Naive thymus-derived CD8-positive, alpha-beta T cell (primary cell): ENCODE data around the gene CRKL. TPM values are rescaled to one million over a fixed set of nuclear protein-coding genes. Genes with fewer than 3 reads are reported as not detected.
"Not testable (repeated sequence)": the region's sequence is repeated elsewhere in the genome, so short reads cannot be mapped to it uniquely, and the experiment has no call there.

Source experiments
- ATAC-seq, 2 donors: fragments of 150-1000 bp; cut with Tn5 transposase in 1 of 2; sonication (Bioruptor Pico), chemical (Tn5 transposase) in 1 of 2; 1 replicate in 1 of 2; 2 replicates in 1 of 2; pipeline ENCODE4 v1.10.0; 2021; ENCODE audit warnings: mild to moderate bottlenecking in 2 of 2, moderate library complexity in 2 of 2
- POLR2A ChIA-PET: fragments of 350-600 bp; sonication (Branson Sonifier 250); formaldehyde crosslinking; loops from one replicate; lab custom pipeline; 2021; ENCODE audit warnings: antibody characterized with exemption; lab: Charles Lee
- DNase-seq, 10 donors: peaks; one replicate each; pipeline versions ENCODE4 v3.0.0 to v3.0.0-alpha.2; 2020 to 2022
- H3K27ac Mint-ChIP-seq, 10 donors: one replicate each; pipeline ENCODE4 v1.8.0; 2020 to 2022; ENCODE audit warnings: mild to moderate bottlenecking in 10 of 10, mixed read lengths in 10 of 10, moderate library complexity in 4 of 10, inconsistent platforms in 1 of 10
- H3K27me3 Mint-ChIP-seq, 5 donors: one replicate each; pipeline ENCODE4 v1.8.0; 2021 to 2022; ENCODE audit warnings: mixed read lengths in 5 of 5
- H3K36me3 Mint-ChIP-seq, 3 donors: one replicate each; pipeline ENCODE4 v1.8.0; 2020 to 2022; ENCODE audit warnings: mixed read lengths in 3 of 3, mild to moderate bottlenecking in 2 of 3, inconsistent platforms in 1 of 3
- H3K4me1 Mint-ChIP-seq, 4 donors: one replicate each; pipeline ENCODE4 v1.8.0; 2021 to 2022; ENCODE audit warnings: mixed read lengths in 4 of 4
- H3K4me3 Mint-ChIP-seq, 10 donors: one replicate each; pipeline ENCODE4 v1.8.0; 2020 to 2022; ENCODE audit warnings: mild to moderate bottlenecking in 10 of 10, mixed read lengths in 10 of 10, moderate library complexity in 6 of 10, inconsistent platforms in 1 of 10
- H3K9me3 Mint-ChIP-seq, 9 donors: one replicate each; pipeline ENCODE4 v1.8.0; 2020 to 2022; ENCODE audit warnings: mixed read lengths in 9 of 9, mild to moderate bottlenecking in 3 of 9, inconsistent platforms in 1 of 9, moderate library complexity in 1 of 9
- polyA plus RNA-seq, 3 donors: library from polyadenylated mRNA; unstranded; fragments of 300-500 nt; fragmentation: Illumina TruSeq; gene quantifications; one replicate each; pipeline ENCODE4 v1.2.3, GENCODE V29; 2021
- total RNA-seq, 8 experiments: library from RNA in 2 of 8; stranded (reverse) in 2 of 8; gene quantifications; one replicate each; pipeline ENCODE4 v1.2.3 and lab custom pipeline; 2021 to 2026

Gene CRKL
- total and polyA plus RNA-seq, 5 experiments from 2014 or later, result 39.0 to 79.0 (median 53.8) TPM

DNA sequence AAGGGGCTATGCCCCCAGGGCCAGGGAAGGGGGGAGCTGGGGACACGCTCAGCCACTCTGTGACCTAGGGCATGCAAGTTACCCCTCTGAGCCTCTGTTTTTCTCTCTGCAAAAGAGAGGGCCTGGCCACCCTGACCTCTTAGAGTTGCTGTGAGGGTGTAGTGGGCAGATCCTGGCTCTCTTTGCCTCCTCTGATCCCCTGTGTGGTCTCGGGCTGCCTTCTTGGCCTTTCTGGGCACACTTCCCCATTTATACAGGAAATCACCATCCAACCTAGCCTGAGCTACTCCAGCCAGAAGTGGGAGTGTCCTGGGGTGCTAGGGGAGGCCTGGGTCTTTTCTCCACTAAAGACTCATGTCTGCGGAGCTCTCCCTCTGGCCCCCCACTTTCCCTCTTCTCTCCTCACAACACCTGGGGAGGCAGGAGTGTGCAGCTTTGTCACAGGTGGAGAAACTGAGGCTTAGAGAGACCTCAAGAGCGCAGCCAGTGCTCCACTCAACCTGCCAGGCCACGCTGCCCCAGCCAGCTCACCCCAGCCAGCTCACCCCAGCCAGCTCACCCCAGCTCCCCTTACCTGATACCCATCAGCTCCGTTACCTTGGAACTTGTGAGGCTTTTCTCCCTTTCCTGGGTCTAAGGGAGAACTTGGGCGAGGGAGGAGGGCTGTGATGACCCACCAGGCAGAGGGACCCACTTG, 51.2 kb downstream of the CRKL start:
- ATAC-seq (no peak), DNase-seq (no peak)
- Mint-ChIP-seq H3K27me3 (peaks cover 0 to 9% (median 0%) of the 10 kb centered on the region in 5 donors), H3K27ac (peak overlapping the region in 1 of 10 donors; percentile 35), H3K36me3 (no peaks in the 10 kb centered on the region), H3K9me3 (no peaks in the 10 kb centered on the region), H3K4me1 (peaks cover 4 to 39% (median 11%) of the 10 kb centered on the region in 4 donors), H3K4me3 (no peak overlapping the region)
- POLR2A ChIA-PET, result no interaction called here

DNA sequence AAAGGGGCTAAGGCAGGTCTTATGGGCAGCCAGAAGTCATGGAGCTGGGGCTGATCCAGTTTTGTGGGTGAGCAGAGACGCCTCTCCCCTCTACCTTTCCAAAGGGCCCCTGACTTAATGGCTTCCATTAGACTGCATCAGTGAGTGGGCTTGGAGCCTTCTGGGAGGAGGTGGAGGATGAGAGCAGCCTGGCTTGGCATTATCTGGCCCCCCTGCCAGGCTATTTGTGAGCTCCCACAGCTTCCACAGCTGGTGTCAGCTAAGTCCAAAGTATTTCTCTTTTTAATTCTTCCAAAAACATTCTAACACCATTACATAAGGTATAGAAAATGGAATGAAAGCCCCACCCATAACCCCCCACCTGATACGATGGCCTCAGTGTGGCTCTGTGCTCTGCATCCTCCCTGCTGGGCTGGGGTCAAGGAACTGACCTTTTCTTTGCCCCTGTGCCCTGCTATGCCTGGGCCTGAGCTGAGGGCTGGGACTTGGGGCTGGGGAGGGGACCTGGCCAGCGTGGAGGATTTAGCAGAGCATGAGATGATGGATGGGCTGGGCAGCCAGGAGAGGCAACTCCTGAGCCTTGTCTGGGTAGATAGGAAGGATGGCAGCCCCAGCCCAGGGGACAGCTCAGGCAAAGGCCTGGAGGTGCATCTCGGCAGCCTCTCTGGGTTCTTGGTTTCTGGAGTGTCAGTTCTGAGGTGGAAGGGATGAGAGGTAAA, 53.9 kb downstream of the CRKL start:
- DNase-seq, result no peak
- Mint-ChIP-seq H3K36me3 (no peaks in the 10 kb centered on the region), H3K9me3 (no peaks in the 10 kb centered on the region), H3K4me1 (peaks cover 0 to 27% (median 0%) of the 10 kb centered on the region in 4 donors), H3K4me3 (no peak overlapping the region), H3K27me3 (peaks cover 0 to 2% (median 0%) of the 10 kb centered on the region in 5 donors), H3K27ac (peak overlapping the region in 2 of 10 donors; percentile 21 to 75)
- POLR2A ChIA-PET, result no interaction called here
- ATAC-seq, result no peak

DNA sequence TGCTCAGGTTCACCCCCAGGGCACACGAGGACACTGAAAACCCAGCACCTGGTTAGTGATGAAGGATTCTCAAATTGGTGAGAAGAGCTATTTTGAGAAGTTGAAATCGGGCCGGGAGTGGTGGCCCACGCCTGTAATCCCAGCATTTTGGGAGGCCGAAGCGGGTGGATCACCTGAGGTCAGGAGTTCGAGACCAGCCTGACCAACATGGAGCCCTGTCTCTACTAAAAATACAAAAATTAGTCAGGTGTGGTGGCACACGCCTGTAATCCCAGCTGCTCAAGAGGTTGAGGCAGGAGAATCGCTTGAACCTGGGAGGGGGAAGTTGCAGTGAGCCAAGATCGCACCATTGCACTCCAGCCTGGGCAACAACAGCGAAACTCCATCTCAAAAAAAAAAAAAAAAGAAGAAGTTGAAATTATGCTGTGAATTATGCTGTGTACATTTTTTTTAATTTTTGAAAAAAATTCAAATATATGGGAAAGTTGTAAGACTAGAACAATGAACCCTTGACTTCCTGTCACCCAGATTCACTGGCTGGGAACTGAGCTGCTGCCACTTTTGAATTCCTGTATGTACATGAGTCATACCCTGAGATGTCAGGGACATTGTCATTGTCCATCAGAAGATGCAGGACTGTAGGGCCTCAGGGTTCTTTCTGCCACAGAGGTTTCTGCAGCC, 54.9 kb downstream of the CRKL start:
- DNase-seq, H3K27me3 Mint-ChIP-seq, H3K36me3 Mint-ChIP-seq, ATAC-seq, H3K9me3 Mint-ChIP-seq, H3K4me3 Mint-ChIP-seq: not testable (repeated sequence)
- H3K4me1 Mint-ChIP-seq, result peaks cover 0 to 24% (median 0%) of the 10 kb centered on the region in 4 donors
- POLR2A ChIA-PET, result interaction anchor here (1.0 kb wide), 1 partner anchor 30 kb away, joined by 3 read pairs; the partner anchor contains the start of gene THAP7
- H3K27ac Mint-ChIP-seq, result peak overlapping the region in 2 of 10 donors; percentile 14 to 21

DNA sequence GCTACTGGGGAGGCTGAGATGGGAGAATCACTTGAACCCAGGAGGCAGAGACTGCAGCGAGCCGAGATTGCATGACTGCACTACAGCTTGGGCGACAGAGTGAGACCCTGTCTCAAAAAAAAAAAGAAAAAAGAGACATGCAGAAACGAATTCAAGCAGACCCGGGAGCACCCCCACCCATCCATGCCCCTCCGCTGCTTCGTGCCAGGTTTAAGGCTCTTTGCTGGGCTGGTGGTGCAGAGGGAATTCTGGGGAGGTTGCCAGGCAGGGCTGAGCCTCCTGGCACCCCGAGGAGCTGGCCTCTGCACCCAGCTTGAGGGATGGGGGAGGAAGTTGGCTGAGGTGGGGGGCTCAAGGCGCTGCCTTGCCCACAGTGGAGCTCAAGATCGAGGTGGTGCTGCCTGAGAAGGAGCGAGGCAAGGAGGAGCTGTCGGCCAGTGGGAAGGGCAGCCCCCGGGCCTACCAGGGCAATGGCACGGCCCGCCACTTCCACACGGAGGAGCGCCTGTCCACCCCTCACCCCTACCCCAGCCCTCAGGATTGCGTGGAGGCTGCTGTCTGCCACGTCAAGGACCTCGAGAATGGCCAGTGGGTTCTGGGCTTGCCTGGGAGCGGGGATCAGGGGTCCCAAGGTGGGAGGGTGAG, 55.8 kb downstream of the CRKL start:
- H3K9me3 Mint-ChIP-seq, result no peaks in the 10 kb centered on the region
- POLR2A ChIA-PET, result interaction anchor here (1.0 kb wide), 1 partner anchor 29 kb away, joined by 3 read pairs; the partner anchor contains the start of gene THAP7

DNA sequence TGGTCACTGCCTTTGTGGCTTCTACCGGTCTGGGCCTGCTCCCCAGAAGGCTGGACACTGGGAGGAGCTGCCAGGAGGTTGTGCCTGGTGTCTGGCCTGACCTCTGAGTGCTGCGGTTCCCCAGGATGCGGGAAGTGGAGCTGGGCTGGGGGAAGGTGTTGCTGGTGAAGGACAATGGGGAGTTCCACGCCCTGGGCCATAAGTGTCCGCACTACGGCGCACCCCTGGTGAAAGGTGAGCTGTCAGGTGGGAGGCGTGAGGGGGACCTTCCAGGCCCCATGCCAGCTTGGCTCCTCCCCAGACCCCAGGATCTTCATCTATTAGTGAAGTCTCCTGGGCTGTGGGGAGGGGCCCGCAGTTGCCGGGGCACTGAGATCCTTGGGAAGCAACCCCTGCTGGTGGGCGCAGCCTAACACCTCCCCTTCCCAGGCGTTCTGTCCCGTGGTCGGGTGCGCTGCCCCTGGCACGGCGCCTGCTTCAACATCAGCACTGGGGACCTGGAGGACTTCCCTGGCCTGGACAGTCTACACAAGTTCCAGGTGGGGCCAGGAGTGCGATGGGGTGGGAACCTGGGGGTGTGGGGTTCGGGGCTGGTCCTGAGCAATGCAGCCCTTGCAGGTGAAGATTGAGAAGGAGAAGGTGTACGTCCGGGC, 56.6 kb downstream of the CRKL start:
- ATAC-seq, result no peak
- H3K9me3 Mint-ChIP-seq, result peaks cover 0 to 4% (median 0%) of the 10 kb centered on the region in 9 donors
- DNase-seq, result no peak
- H3K27me3 Mint-ChIP-seq, result peaks cover 0 to 4% (median 0%) of the 10 kb centered on the region in 5 donors
- POLR2A ChIA-PET, result interaction anchor here (0.5 kb wide), 1 partner anchor 113 kb away, joined by 4 read pairs; no protein-coding TSS in a partner anchor
- H3K36me3 Mint-ChIP-seq, result no peaks in the 10 kb centered on the region
- no peak overlapping the region for H3K4me3 Mint-ChIP-seq
- peaks cover 0 to 15% (median under 1%) of the 10 kb centered on the region in 4 donors for H3K4me1 Mint-ChIP-seq
- H3K27ac Mint-ChIP-seq, result peak overlapping the region in 2 of 10 donors; percentile 5 to 65

More for the DNA sequence above, 55.8 kb downstream of the CRKL start:
- Mint-ChIP-seq H3K27ac (peak overlapping the region in 1 of 10 donors; percentile 14), H3K36me3 (no peaks in the 10 kb centered on the region), H3K4me3 (no peak overlapping the region), H3K4me1 (peaks cover 0 to 20% (median 0%) of the 10 kb centered on the region in 4 donors), H3K27me3 (peaks cover 0 to 4% (median 0%) of the 10 kb centered on the region in 5 donors)
- ATAC-seq (no peak), DNase-seq (no peak)

DNA sequence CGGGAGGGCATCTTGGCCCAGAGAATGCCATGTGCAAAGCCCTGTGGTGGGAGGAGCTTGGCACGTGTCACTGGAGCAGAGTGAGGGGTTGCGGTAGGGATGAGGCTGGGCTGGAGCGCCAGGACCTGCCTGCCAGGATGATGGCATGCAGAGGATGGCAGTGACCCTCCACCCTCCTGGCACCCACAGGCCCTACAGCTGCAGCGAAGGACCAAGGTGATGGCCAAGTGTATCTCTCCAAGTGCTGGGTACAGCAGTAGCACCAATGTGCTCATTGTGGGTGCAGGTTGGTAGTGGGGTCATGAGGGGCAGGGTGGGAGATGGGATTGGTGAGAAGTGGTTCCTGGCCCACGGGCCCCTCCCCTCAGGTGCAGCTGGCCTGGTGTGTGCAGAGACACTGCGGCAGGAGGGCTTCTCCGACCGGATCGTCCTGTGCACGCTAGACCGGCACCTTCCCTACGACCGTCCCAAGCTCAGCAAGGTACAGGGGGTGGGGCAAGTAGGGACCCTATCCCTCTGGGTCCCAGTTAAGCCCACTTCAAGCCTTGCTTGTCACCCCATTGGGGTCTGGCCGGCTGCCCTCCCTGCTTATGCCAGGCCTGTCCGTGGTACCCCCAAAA, 57.2 kb downstream of the CRKL start:
- Mint-ChIP-seq H3K9me3 (peaks cover 0 to 4% (median 0%) of the 10 kb centered on the region in 9 donors), H3K36me3 (no peaks in the 10 kb centered on the region), H3K4me1 (peaks cover 5 to 19% (median 7%) of the 10 kb centered on the region in 4 donors), H3K27ac (no peak overlapping the region), H3K27me3 (peaks cover 0 to 4% (median 0%) of the 10 kb centered on the region in 5 donors), H3K4me3 (no peak overlapping the region)
- ATAC-seq (no peak), DNase-seq (no peak)
- POLR2A ChIA-PET, result interaction anchor here (1.3 kb wide), 1 partner anchor 26 kb away, joined by 3 read pairs; no protein-coding TSS in a partner anchor

DNA sequence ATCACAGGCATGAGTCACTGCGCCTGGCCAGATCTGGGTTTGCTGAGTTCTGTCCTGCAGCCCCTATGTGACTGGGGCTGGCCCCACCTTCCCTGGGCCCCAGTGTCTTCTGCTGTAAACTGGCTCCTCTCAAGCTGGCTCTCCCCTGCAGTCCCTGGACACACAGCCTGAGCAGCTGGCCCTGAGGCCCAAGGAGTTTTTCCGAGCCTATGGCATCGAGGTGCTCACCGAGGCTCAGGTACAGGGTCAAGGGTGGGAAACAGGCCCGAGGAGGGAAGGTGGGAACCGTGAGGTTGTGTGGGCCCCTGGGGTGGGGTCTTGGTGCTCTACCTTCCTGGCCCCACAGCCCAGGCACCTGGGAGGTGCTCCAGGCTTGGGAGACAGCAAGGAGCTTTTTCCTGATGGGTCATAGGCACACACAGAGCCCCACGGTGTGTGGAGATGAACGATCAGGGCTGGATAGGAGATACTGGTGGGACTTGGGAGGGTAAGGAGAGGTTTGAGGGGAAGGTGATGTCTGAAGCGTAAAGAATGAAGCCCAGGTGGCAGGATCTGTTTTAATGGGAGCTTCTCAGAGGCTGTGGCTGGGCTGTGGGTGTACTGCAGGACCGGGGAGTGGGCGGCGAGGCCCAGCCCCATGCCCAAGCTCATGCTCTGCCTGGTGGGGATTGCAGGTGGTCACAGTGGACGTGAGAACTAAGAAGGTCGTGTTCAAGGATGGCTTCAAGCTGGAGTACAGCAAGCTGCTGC, 58.5 kb downstream of the CRKL start:
- POLR2A ChIA-PET, result interaction anchor here (0.5 to 1.3 kb wide), 2 partner anchors 20 to 25 kb away, joined by 3 to 5 read pairs; no protein-coding TSS in a partner anchor
- Mint-ChIP-seq H3K9me3 (peaks cover 0 to 4% (median 0%) of the 10 kb centered on the region in 9 donors), H3K4me1 (peaks cover 8 to 31% (median 20%) of the 10 kb centered on the region in 4 donors), H3K27me3 (peaks cover 0 to 4% (median 0%) of the 10 kb centered on the region in 5 donors), H3K4me3 (no peak overlapping the region), H3K36me3 (no peaks in the 10 kb centered on the region), H3K27ac (no peak overlapping the region)
- ATAC-seq, result no peak
- DNase-seq, result no peak

DNA sequence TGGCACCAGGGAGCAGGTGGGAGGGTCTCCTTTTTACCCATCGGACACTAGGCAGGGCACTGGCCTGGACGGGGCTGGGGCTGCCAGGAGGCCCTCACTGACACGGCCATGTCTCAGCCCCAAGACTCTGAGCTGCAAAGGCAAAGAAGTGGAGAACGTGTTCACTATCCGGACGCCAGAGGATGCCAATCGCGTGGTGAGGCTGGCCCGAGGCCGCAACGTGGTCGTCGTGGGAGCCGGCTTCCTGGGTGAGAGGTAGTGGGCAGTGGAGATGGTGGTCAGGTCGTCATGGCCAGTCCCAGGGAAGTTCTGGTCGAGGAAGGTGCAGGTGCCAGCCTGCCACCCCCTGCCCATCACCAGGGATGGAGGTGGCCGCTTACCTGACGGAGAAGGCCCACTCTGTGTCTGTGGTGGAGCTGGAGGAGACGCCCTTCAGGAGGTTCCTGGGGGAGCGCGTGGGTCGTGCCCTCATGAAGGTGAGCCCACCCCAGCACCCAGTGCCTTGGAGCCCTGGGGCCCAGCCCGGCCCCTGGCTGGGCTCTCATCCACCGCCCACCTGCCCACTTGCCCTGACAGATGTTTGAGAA, 59.2 kb downstream of the CRKL start:
- peaks cover 0 to 4% (median 0%) of the 10 kb centered on the region in 9 donors for H3K9me3 Mint-ChIP-seq
- no peak overlapping the region for H3K27ac Mint-ChIP-seq
- peaks cover 0 to 4% (median 0%) of the 10 kb centered on the region in 5 donors for H3K27me3 Mint-ChIP-seq
- H3K4me1 Mint-ChIP-seq, result peaks cover 13 to 35% (median 27%) of the 10 kb centered on the region in 4 donors
- ATAC-seq (no peak), DNase-seq (no peak)
- POLR2A ChIA-PET, result interaction anchor here (0.5 kb wide), 1 partner anchor 20 kb away, joined by 5 read pairs; no protein-coding TSS in a partner anchor
- no peak overlapping the region for H3K4me3 Mint-ChIP-seq
- H3K36me3 Mint-ChIP-seq, result no peaks in the 10 kb centered on the region

DNA sequence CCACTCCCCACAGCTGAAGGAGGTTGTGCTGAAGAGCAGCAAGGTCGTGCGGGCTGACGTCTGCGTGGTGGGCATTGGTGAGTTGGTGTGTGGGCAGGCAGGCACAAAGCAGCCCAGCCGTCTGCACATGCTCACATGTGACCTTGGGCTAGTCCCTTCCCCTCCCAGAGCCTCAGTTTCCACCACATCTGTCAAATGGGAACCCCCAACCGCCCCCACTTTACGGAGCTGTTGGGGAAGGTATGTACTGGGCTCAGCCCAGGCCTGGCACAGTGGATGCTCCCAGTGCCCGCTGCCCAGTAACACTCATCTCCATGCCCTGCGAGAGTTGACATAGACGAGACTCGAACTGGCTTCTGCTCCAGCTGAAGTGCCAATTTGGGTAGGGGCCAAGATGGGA, 59.8 kb downstream of the CRKL start:
- Mint-ChIP-seq H3K27ac (peak overlapping the region in 1 of 10 donors; percentile 22), H3K4me3 (no peak overlapping the region)
- POLR2A ChIA-PET, result no interaction called here

DNA sequence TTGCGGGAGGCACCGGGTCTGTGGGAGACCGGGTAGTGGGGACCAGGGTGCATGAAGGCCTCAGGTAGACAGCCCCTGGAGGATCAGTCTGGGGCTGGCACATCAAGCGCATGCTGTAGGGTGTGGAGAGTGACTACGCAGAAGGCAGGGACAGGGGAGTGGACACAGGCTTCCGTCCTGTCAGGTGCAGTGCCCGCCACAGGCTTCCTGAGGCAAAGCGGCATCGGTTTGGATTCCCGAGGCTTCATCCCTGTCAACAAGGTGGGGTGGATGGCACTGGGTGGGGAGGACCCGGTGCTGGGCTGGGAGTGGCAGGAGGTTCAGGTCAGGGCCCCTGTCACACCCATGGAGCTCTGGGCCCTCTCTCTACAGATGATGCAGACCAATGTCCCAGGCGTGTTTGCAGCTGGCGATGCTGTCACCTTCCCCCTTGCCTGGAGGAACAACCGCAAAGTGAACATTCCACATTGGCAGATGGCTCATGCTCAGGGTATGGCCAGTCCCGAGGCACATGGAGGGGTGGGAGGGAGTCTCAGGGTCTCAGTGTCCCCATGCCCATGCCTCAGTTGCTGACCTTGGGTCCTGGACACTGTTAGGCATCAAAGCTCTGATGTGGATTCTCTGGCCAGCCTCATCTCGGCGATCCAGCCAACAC, 60.4 kb downstream of the CRKL start:
- H3K4me3 Mint-ChIP-seq, result no peak overlapping the region
- POLR2A ChIA-PET, result no interaction called here
- H3K9me3 Mint-ChIP-seq, result peaks cover 0 to 4% (median 0%) of the 10 kb centered on the region in 9 donors
- ATAC-seq, result no peak
- H3K36me3 Mint-ChIP-seq, result no peaks in the 10 kb centered on the region
- H3K27ac Mint-ChIP-seq, result peak overlapping the region in 1 of 10 donors; percentile 66
- H3K4me1 Mint-ChIP-seq, result peaks cover 18 to 36% (median 34%) of the 10 kb centered on the region in 4 donors
- no peak for DNase-seq
- H3K27me3 Mint-ChIP-seq, result peaks cover 0 to 4% (median 0%) of the 10 kb centered on the region in 5 donors

More for the DNA sequence above, 59.8 kb downstream of the CRKL start:
- peaks cover 15 to 36% (median 29%) of the 10 kb centered on the region in 4 donors for H3K4me1 Mint-ChIP-seq
- DNase-seq (no peak), ATAC-seq (no peak)
- H3K9me3 Mint-ChIP-seq, result peaks cover 0 to 4% (median 0%) of the 10 kb centered on the region in 9 donors
- H3K27me3 Mint-ChIP-seq, result peaks cover 0 to 4% (median 0%) of the 10 kb centered on the region in 5 donors
- H3K36me3 Mint-ChIP-seq, result no peaks in the 10 kb centered on the region
